Activated CD8-positive, alpha-beta memory T cell treated with anti-CD3 and anti-CD28 coated beads, Interleukin-2, amount 50 U/mL, for 48 hours (primary cell): ENCODE results near the gene ZNF891.
A peak's percentile ranks its signal among the peaks of the same experiment; 100 is the strongest.

Experiments used
- DNase-seq: peaks from one replicate; pipeline ENCODE4 v3.0.0-alpha.2; 2020

The ZNF891 gene

DNA sequence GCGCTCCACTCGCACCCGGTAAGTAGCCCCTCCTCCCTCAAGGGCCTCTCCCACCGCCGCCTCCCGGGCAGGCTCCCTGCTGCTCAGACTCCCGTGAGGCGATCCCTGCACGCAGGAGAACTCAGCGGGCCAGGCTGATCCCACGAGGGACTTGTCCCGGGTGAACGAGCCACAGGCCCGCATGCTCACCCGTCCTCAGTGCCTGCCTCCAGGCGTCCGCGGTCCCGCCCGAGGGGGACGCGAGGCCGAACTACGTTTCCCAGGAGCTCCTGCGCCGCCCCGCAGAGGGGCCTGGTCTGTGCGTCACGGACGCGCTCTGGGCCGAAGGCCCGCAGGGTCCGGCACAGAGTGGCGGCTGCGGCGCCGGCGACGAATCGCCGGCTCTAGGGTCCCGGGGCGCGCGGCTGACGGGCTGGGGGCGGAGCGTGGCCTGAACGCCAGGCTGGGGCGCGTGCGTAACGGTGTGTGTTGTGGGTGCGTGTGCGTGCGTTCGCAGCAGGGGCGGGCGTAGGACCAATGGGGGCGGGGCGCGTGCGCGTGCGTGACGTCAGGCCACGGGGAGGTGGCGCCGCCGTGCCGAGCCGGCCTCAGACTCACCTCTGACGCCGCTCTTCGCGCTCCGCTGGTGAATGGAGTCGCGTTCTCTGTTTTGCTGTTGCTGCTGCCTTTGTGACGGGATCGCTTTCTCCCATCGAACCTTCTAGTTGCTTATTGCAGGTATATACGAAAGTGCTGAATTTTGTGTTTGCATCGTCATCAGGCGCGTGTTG lies at the start of gene ZNF891, which contains the start of gene ZNF10:
ZNF891 (minus strand) TSS at position 237 of the 770 bp plus-strand sequence. CDS start 8,356 bp downstream, outside the sequence.
ZNF10 (plus strand) TSS at position 590 of the 770 bp plus-strand sequence. CDS start 13,866 bp downstream, outside the sequence.
- DNase-seq: peak; percentile 99

DNA sequence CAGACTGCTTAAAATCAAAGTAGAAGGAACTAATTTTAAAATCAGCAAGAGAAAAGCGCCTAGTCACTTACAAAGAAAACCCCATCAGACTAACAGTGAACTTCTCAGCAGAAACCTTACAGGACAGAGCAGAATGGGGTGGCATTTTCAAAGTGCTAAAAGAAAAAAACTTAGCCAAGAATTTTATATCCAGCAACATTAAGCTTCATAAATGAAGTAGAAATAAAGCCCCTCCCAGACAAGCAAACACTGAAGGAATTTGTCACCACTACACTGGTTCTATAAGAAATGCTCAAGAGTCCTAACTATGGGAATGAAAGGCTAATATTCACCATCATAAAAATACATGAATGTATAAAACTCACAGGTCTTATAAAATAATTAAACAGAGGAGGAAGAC lies 44.8 kb upstream of the ZNF891 start:
- no peak for DNase-seq

DNA sequence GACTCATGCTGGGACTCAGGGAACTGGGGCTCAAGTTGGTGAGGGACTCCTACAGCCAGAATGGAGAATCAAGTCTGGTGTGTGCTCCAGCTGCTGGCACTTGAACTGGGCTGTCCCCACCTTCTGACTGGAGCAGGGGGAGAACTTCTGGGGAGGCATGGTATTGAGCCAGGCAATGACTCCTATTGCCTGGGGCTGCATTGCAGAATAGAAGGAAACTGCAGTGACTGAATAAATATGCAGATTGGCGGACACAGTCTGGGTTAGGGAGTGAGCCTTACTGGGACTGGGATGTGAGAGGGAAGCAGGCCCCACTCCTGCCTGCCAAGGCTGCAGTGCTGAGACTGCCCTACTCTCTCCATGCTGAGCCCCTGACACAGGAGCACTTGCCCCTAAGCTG lies 42.4 kb upstream of the ZNF891 start:
- no peak for DNase-seq

DNA sequence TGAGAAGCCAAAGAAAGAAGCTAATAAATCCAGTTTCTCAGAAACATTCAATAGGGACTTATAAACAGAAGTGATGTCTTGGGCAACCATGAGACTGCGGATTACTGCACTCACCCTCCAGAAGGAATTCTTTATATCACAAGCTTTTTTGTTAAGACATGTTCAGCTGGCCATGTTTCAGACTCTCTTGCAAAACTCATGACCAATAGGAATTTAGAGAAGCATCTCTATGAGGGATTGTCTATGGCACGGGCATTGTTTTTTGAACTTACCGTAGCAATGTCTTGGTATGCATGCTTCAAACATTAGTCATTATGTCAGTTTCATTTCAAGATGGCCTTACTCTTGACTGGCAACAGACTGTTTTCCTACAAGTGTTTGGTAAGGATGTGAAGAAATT lies 35.7 kb upstream of the ZNF891 start:
- no peak for DNase-seq

DNA sequence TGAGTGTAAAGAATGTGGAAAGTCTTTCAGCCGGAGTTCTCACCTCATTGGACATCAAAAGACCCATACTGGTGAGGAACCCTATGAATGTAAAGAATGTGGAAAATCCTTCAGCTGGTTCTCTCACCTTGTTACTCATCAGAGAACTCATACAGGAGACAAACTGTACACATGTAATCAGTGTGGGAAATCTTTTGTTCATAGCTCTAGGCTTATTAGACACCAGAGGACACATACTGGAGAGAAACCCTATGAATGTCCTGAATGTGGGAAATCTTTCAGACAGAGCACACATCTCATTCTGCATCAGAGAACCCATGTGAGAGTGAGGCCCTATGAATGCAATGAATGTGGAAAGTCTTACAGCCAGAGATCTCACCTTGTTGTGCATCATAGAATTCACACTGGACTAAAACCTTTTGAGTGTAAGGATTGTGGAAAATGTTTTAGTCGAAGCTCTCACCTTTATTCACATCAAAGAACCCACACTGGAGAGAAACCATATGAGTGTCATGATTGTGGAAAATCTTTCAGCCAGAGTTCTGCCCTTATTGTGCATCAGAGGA lies 26.1 kb upstream of the ZNF891 start:
- DNase-seq: no peak

DNA sequence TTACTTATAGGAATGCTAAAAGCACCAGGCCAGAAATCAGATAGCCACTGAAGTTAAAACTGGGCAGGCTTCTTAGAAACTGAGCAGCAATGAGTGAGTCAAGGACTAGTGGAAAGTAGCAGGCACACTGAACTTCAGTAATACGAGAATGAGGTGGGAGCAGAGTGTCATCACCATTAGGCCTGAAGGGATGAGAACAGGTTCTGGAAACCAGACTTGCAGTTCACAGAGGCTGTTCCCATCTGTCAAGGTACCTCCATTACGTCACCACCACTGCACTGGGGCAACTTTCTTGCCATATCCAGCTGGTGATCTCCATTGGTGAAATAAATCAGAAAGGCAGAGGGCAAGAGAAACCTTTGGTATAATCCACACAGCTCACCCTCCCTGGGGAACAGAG lies 15.9 kb upstream of the ZNF891 start:
- DNase-seq: no peak

DNA sequence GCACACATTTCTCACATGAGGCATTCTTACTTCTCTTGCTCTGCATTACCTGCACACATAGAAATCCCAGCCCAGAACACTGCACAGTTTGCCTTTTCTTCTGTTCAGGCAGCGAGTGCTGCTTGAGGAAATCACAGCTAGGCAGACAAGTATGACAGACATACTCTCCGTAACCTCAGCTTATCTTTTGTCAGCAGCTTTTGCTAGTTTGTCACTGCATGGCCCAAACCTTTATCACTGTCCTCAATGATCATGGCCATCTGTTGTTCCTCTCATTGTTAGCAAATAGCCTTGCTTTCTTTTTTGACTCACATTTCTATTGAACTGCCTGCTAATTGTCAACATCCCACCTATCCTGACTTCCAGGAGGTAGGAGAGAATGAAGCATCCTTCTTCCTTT lies 5.7 kb upstream of the ZNF891 start:
- DNase-seq: no peak

DNA sequence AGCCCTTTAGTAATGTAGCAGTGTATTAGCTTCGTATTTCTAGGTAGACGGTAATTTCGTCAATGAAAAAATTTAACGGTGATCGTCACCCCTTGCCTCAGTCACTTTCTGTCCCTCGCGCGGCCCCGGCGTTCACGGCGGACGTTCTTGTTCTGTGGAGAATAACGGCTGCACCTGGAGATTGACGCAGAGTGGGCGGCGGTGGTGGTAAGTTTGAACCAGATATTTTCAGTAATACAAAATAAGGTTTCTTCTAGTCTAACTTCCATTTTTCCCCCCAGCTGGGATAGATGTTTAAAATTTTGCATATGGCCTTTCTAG lies 694 bp upstream of the ZNF891 start:
- DNase-seq: peak; percentile 68

DNA sequence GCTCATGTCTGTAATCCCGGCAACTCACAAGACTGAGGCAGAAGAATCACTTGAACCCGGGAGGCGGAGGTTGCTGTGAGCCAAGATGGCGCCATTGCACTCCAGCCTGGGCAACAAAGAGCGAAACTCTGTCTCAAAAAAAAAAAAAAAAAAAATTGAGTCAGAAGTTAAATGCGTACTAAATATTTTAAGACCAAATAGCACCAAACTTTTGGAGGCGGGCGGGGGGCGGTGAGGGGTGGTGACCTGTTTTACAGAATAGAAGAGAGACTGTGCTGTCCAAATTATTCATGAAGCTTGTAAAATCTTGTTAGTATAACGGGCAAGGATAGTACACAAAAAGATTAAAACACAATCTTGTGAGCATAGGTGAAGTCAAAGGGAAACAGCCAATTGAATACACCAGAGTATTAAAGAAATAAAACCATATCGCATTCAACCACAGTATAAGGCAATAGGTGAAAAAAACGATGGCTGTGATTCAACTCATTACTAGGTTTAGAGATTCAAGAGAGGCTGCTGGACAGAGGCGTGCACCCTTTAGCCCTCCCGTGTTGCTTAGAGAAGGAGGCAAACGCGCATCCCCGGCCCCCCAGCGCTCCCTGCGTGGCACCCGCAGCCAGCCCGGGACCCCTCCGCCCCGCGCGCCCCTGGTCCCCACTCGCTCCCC lies 571 bp downstream of the ZNF891 start:
- DNase-seq: no peak

DNA sequence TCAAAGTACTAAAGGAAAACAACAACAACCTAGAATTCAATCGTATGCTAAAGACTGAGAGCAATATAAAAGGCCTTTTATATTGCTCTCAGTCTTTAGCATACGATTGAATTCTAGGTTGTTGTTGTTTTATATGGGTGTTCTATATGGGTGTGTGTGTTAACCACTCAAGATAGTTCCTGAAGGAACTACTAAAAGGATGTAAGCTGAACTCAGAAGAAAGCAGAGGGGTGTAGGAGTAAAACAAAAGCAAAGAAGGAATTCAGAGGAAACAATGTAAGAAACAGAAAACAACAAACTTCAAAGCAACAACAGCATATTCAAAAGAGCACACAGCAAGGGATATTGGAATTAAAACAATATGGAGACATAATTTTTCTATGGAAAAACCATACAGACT lies 5.4 kb downstream of the ZNF891 start:
- DNase-seq: no peak

DNA sequence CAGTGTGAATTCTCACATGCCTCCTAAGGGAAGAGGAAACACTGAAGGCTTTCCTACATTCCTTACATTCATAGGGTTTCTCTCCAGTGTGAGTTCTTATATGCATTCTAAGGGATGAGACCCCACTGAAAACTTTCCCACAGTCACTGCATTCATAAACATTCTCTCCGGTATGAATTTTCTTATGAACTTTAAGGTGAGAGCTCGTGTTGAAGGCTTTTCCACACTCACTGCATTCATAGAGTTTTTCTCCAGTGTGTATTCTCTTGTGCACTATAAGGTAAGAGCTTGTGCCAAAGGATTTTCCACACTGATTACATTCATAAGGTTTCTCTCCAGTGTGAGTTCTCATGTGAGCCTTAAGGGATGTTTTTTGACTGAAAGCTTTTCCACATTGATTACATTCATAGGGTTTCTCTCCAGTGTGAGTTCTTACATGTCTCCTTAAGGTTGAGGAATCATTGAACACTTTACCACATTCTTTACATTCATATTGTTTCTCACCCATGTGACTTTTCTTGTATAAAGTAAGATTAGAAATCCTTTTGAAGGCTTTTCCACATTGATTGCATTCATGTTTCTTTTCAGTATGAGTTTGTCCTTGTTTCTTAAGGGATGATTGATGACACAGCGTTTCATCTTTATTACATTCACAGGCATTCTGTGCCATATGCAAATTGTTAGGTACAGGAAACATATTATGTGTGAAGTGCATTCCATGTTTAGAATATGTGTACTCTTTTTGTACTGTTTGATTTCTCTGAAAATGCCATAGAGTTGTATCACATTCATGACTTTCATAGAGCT lies 9.5 kb downstream of the ZNF891 start:
- DNase-seq: no peak

DNA sequence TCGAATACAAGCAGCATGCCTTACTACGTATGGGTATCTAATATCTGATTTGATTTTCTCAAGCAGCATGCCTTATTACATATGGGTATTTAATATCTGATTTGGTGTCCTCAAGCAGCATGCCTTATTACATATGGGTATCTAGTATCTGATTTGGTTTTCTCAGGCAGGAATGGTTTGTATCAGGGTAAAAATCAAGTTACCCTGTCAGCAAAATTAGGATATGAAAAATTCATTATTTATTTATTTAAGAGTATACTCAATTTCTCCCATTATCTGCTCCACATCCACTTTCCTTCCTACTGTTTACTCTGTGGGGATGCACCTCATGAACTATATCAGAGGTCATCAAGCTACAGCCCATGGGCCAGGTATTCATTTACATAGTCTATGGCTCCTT lies 21.9 kb downstream of the ZNF891 start:
- DNase-seq: no peak

DNA sequence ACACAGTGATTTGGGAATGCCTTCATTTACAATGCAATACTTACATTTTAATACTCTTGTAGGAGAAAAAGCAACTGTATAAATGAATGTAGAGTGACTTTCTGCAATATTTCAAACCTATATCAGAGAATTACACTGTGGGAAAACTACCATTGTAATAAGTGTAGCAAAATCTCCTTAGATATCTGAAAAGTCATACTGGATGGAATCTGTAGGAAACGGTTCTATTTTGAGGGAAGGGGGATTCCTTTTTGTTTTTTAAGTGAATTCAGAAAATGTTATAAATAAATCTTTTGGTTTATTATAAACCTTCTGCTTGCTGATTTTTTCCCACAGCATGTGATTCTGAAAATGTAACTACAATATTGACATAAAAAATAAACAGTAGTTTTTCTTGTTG lies 23.0 kb downstream of the ZNF891 start:
- no peak for DNase-seq

DNA sequence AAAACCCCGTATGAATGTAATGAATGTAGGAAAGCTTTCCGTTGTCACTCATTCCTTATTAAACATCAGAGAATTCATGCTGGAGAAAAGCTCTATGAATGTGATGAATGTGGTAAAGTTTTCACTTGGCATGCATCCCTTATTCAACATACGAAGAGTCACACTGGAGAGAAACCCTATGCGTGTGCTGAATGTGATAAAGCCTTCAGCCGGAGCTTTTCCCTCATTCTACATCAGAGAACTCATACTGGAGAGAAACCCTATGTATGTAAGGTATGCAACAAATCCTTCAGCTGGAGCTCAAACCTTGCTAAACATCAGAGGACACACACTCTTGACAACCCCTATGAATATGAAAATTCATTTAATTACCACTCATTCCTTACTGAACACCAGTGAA lies 23.8 kb downstream of the ZNF891 start:
- DNase-seq: no peak

DNA sequence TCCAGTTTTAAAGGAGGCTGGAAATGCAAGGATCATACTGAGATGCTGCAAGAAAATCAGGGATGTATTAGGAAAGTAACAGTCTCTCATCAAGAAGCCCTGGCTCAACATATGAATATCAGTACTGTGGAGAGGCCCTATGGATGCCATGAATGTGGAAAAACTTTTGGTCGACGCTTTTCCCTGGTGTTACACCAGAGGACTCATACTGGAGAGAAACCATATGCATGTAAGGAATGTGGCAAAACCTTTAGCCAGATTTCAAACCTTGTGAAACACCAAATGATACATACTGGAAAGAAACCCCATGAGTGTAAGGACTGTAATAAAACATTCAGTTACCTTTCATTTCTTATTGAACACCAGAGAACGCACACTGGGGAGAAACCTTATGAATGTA lies 24.5 kb downstream of the ZNF891 start:
- no peak for DNase-seq

DNA sequence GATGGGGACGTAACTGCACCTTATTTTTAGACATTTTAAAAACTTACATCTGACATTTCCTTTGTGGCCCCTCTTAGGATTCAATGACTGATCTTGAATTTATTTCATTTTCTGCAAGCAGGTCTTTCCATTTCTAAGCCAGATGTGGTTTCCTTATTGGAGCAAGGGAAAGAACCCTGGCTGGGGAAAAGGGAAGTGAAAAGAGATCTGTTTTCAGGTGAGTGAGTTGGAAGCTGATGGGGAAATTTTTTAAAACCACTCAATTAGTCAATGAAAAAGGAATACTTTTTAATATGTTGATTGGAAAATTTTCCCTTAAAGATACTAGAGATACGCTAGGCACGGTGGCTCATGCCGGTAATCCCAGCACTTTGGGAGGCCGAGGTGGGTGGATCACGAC lies 46.7 kb downstream of the ZNF891 start:
- no peak for DNase-seq

DNA sequence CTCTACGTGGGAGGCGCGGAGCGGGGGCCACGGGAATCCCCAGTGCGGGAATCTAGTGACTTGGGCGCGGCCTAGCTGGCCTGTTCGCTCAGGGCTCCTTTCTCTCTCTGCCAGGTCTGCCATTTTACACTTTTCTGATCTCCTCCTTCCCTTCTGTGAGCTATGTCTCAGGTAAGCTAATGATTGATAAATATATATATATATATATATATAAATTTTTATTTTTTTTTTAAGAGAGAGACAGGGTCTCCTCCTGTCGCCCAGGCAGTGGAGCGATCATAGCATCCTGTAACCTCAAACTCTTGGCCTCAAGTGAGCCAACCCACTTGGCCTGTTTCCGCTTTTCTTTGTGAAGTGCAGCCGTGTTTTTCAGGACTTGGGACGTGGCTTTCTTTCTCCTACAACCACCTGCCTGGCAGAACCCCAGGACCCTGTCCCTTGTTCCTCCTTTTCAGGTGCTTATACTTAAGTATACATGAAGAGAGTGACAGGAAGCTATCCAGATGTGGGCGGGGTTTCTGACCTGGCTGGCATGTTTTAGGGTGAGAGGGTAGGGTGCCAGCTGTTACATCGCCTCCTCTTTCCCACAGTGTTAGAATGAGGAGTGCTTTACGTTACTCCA lies 48.8 kb downstream of the ZNF891 start:
- no peak for DNase-seq

DNA sequence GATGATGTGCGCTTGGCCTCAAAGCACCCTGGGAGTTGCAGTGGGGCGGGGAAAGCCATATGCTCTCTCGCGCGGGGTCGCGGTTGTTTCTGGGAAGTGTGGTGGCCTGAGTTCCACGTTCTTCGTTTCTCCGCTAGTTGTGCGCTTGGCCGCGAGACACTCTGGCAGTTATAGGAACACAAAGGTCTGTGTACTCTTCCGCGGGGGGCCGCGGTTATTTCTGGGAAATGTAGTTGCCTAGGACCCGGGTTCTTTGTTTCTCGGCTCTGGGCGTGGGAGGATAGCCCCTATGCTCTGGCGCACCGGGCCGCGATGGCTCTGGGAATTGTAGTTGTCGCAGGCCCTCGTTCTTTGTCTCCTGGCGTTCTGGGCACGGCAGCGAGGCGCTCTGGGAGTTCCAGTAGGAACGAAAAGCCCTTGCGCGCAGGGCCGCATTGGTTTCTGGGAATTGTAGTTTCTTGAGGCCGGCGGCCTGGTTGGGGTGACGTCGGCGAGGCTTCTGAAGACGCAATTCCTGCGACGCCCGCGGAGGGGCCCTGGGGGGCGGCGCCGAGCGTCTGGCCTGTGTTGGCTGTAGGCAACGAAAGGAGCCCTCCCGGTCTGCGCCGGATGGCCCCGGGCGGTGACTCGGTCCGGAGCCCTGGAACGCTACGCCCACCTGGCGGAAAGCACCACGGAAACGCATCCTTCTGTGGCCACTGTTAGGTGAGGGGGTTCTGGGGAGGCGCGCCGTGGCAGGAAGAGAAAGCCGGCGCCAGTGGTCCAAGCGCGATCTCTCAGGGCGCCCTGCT lies 49.5 kb downstream of the ZNF891 start, which contains the start of gene ZNF140:
ZNF140 (plus strand) TSS at position 556 of the 791 bp plus-strand sequence. CDS start 398 bp downstream, outside the sequence.
- DNase-seq: peak; percentile 95

DNA sequence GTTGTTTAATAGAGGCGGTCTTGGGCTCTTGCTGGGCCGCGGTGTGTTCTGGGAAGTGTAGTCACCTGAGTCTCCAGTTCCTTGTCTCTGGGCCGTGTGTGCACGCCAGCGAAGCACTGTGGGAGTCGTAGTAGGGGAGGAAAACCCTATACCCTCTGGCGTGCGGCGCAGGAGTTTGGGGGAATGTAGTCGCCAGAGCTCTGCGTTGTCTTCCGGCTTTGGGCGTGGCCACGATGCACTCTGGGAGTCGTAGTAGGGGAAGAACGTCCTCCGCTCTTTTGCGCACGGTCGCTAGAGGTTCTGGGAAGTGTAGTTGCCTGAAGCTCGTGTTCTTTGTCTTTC lies 50.1 kb downstream of the ZNF891 start:
- peak; percentile 93 for DNase-seq

DNA sequence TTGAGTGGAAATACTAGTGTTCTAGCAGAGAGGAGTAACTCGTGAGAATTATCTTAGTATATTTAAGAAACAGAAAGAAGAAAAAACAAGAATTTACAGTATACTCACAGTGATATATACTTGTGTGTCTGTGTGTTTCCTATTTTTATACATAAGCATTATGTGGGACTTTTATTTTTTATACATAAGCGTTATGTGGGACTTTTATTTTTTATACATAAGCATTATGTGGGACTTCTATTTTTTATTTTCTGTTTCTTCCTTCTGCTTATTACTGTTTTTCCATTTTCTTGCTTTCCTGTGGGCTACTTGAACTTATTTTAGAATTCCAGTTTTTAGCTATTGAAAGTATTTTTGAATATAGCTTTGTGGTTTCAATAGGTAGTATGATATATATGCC lies 56.2 kb downstream of the ZNF891 start:
- DNase-seq: no peak

DNA sequence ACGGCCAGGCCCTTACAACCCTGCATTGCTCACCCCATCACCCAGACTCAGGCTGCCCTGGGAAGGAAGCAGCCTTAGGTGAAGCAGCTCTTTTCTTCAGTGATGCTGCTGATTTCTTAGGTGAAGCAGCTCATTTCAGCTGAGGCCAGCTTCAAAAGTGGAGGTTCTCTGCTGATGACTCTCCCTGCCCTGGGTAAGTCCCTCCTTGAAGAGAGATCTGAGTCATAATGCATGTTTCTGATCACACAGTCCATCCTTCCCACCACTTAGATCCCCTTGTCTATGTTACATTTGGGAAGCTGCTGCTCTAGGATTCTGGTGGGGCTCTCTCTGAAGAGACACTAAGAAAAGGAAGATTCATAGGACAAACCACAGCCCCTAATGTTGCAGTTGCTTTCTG lies 66.5 kb downstream of the ZNF891 start:
- no peak for DNase-seq

DNA sequence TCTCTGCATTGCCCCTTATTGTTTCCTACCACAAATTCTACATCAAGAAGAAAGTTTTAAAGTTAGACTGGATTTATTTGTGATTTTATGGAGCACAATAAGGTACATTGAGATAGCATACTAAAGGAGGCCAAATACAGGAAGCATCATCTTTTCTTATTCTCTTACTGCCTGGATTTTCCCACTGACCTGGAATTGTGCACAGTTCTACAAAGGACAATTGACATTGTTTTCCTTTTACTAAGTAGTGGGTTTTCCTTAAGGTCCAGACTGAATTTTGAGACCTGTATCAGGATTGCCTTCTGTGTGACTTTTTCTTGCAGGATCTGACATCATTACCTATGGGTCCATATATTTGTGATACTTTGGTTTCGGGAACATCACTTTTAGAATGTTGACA lies 68.1 kb downstream of the ZNF891 start:
- no peak for DNase-seq
